HAP-1 (cell line): ENCODE results near the gene MT1F.
A peak's percentile ranks its signal among the peaks of the same experiment; 100 is the strongest.

Experiments
- DNase-seq, 2 experiments: peaks; one replicate each; pipeline ENCODE4 v3.0.0-alpha.2; 2016 to 2020; ENCODE audit warnings: low spot score in 2 of 2
- H3K27me3 ChIP-seq: fragments of 250-450 bp; sonication (Bioruptor Pico); 2 replicates; pipeline ENCODE4 v1.5.1; 2020; ENCODE audit warnings: low read depth, mild to moderate bottlenecking, moderate library complexity
- H3K36me3 ChIP-seq: fragments of 250-450 bp; sonication (Bioruptor Pico); replicated peaks from 2 replicates; pipeline ENCODE4 v1.5.1; 2020; ENCODE audit warnings: mild to moderate bottlenecking
- H3K4me1 ChIP-seq: fragments of 250-450 bp; sonication (Bioruptor Pico); 2 replicates; pipeline ENCODE4 v1.5.1; 2020; ENCODE audit warnings: mild to moderate bottlenecking
- H3K4me3 ChIP-seq: fragments of 250-450 bp; sonication (Bioruptor Pico); 2 replicates; pipeline ENCODE4 v1.5.1; 2020; ENCODE audit warnings: mild to moderate bottlenecking, moderate library complexity
- H3K9me3 ChIP-seq: fragments of 250-450 bp; sonication (Bioruptor Pico); 2 replicates; pipeline ENCODE4 v1.5.1; 2020; ENCODE audit warnings: mild to moderate bottlenecking, moderate library complexity
- in situ Hi-C: fragments of 300-500 bp; cut with MboI; formaldehyde crosslinking; loops from 3 replicates; pipeline ENCODE4 v1.14.3; 2020; ENCODE audit warnings: low sequenced_read_pairs, inconsistent platforms, mixed read lengths

Gene MT1F

GRCh38 chr16:56657555-56658326, at the start of gene MT1F:
Gene MT1F, plus strand, starts transcription at chr16:56657959. Its CDS starts 100 bp downstream, at chr16:56658059.
- Histone ChIP-seq H3K9me3 (no peaks in the 10 kb centered on the region), H3K27me3 (no peaks in the 10 kb centered on the region), H3K4me1 (peaks cover 3% of the 10 kb centered on the region; the same call in 1 of the 2 replicates), H3K36me3 (no peaks in the 10 kb centered on the region), H3K4me3 (peak within 1 kb of the TSS; percentile 49)
- DNase-seq: peak; percentile 81 to 95
- in situ Hi-C loops: no loop called here

- Histone ChIP-seq H3K36me3 (no peaks in the 10 kb centered on the region), H3K4me3 (peak within 1 kb of the TSS; percentile 72), H3K27me3 (no peaks in the 10 kb centered on the region), H3K9me3 (no peaks in the 10 kb centered on the region), H3K4me1 (peaks cover 18% of the 10 kb centered on the region)
- peak; percentile 96 for DNase-seq
- in situ Hi-C loops: no loop called here
Measured at GRCh38 chr16:56608043-56608875, 49.5 kb upstream of the MT1F start, which contains the start of gene MT2A. Gene MT2A, plus strand, starts transcription at chr16:56608584. Its CDS starts 72 bp downstream, at chr16:56608656.

GRCh38 chr16:56608876-56609462, 48.8 kb upstream of the MT1F start:
- in situ Hi-C loops: no loop called here
- H3K36me3 ChIP-seq: no peaks in the 10 kb centered on the region
- no peaks in the 10 kb centered on the region for H3K9me3 ChIP-seq
- H3K4me3 ChIP-seq: peak overlapping the region; percentile 72
- peak in 1 of 2 experiments; percentile 42 for DNase-seq
- H3K27me3 ChIP-seq: no peaks in the 10 kb centered on the region
- peaks cover 22% of the 10 kb centered on the region for H3K4me1 ChIP-seq

- peak; percentile 59 to 76 for DNase-seq
- Histone ChIP-seq H3K36me3 (no peaks in the 10 kb centered on the region), H3K27me3 (no peaks in the 10 kb centered on the region), H3K4me3 (peak overlapping the region; percentile 72), H3K4me1 (peaks cover 22% of the 10 kb centered on the region), H3K9me3 (no peaks in the 10 kb centered on the region)
- in situ Hi-C loops: no loop called here
Measured at GRCh38 chr16:56609463-56609921, 48.3 kb upstream of the MT1F start.

- no peaks in the 10 kb centered on the region for H3K27me3 ChIP-seq
- peak overlapping the region; percentile 72 for H3K4me3 ChIP-seq
- peak; percentile 59 to 60 for DNase-seq
- in situ Hi-C loops: no loop called here
- H3K36me3 ChIP-seq: no peaks in the 10 kb centered on the region
- peaks cover 22% of the 10 kb centered on the region for H3K4me1 ChIP-seq
- H3K9me3 ChIP-seq: no peaks in the 10 kb centered on the region
Measured at GRCh38 chr16:56610017-56610608, 47.6 kb upstream of the MT1F start.

- no peaks in the 10 kb centered on the region for H3K27me3 ChIP-seq
- H3K36me3 ChIP-seq: no peaks in the 10 kb centered on the region
- in situ Hi-C loops: no loop called here
- H3K4me3 ChIP-seq: no peak overlapping the region
- H3K9me3 ChIP-seq: no peaks in the 10 kb centered on the region
- H3K4me1 ChIP-seq: peaks cover 22% of the 10 kb centered on the region
- DNase-seq: no peak
Measured at GRCh38 chr16:56610609-56611111, 47.1 kb upstream of the MT1F start.

- no peaks in the 10 kb centered on the region for H3K36me3 ChIP-seq
- no peak for DNase-seq
- no peak overlapping the region for H3K4me3 ChIP-seq
- H3K9me3 ChIP-seq: no peaks in the 10 kb centered on the region
- in situ Hi-C loops: no loop called here
- H3K27me3 ChIP-seq: no peaks in the 10 kb centered on the region
- H3K4me1 ChIP-seq: peaks cover 22% of the 10 kb centered on the region
Measured at GRCh38 chr16:56611281-56611833, 46.4 kb upstream of the MT1F start.

GRCh38 chr16:56613706-56614105, 44.1 kb upstream of the MT1F start:
- Histone ChIP-seq H3K27me3 (no peaks in the 10 kb centered on the region), H3K4me1 (peaks cover 17% of the 10 kb centered on the region), H3K36me3 (no peaks in the 10 kb centered on the region), H3K9me3 (no peaks in the 10 kb centered on the region), H3K4me3 (no peak overlapping the region)
- in situ Hi-C loops: no loop called here
- no peak for DNase-seq

GRCh38 chr16:56614549-56614991, 43.2 kb upstream of the MT1F start:
- Histone ChIP-seq H3K4me1 (peaks cover 16% of the 10 kb centered on the region), H3K27me3 (no peaks in the 10 kb centered on the region)
- in situ Hi-C loops: no loop called here

GRCh38 chr16:56615353-56615752, 42.4 kb upstream of the MT1F start:
- in situ Hi-C loops: no loop called here
- H3K4me3 ChIP-seq: no peak overlapping the region
- no peaks in the 10 kb centered on the region for H3K27me3 ChIP-seq
- H3K4me1 ChIP-seq: peaks cover 8% of the 10 kb centered on the region
- no peak for DNase-seq
- H3K9me3 ChIP-seq: no peaks in the 10 kb centered on the region
- H3K36me3 ChIP-seq: no peaks in the 10 kb centered on the region

More at GRCh38 chr16:56614549-56614991, 43.2 kb upstream of the MT1F start:
- no peaks in the 10 kb centered on the region for H3K36me3 ChIP-seq
- H3K4me3 ChIP-seq: no peak overlapping the region
- no peak for DNase-seq
- H3K9me3 ChIP-seq: no peaks in the 10 kb centered on the region

- H3K4me3 ChIP-seq: no peak overlapping the region
- peaks cover 17% of the 10 kb centered on the region for H3K4me1 ChIP-seq
- in situ Hi-C loops: no loop called here
- H3K36me3 ChIP-seq: no peaks in the 10 kb centered on the region
- no peaks in the 10 kb centered on the region for H3K9me3 ChIP-seq
- no peak for DNase-seq
- no peaks in the 10 kb centered on the region for H3K27me3 ChIP-seq
Measured at GRCh38 chr16:56616608-56617211, 41.0 kb upstream of the MT1F start.

GRCh38 chr16:56617212-56618085, 40.3 kb upstream of the MT1F start:
- Histone ChIP-seq H3K9me3 (no peaks in the 10 kb centered on the region), H3K36me3 (no peaks in the 10 kb centered on the region), H3K27me3 (no peaks in the 10 kb centered on the region), H3K4me1 (peaks cover 21% of the 10 kb centered on the region), H3K4me3 (no peak overlapping the region)
- in situ Hi-C loops: no loop called here
- DNase-seq: no peak
